G401.6 (cell line): Measurements from ENCODE around the gene GDPD3.
"Not testable (repeated sequence)": the region's sequence is repeated elsewhere in the genome, so short reads cannot be mapped to it uniquely, and the experiment has no call there.

Source experiments
- FAIRE-seq: peaks from 2 replicates; lab custom pipeline; 2012; peaks lifted over from hg19 to GRCh38; lab: Jason Lieb, UNC

The GDPD3 gene

GRCh38 chr16:30122604-30123160 lies 9.3 kb upstream of the GDPD3 start:
- FAIRE-seq = no peak

GRCh38 chr16:30121741-30122571 lies 8.6 kb upstream of the GDPD3 start:
- FAIRE-seq = no peak

- no peak for FAIRE-seq
Observed at GRCh38 chr16:30120340-30121105, 7.2 kb upstream of the GDPD3 start.

GRCh38 chr16:30119428-30119827 lies 6.1 kb upstream of the GDPD3 start:
- FAIRE-seq = no peak

GRCh38 chr16:30117768-30118167 lies 4.4 kb upstream of the GDPD3 start:
- no peak for FAIRE-seq

- FAIRE-seq = no peak
Observed at GRCh38 chr16:30116291-30117207, 3.2 kb upstream of the GDPD3 start.

GRCh38 chr16:30115238-30115637 lies 1.9 kb upstream of the GDPD3 start:
- FAIRE-seq = no peak

GRCh38 chr16:30114833-30115232 lies 1.5 kb upstream of the GDPD3 start:
- not testable (repeated sequence) for FAIRE-seq

GRCh38 chr16:30114411-30114810 lies 1.1 kb upstream of the GDPD3 start:
- FAIRE-seq = no peak

- FAIRE-seq = no peak
Observed at GRCh38 chr16:30113711-30114333, 485 bp upstream of the GDPD3 start.

- FAIRE-seq = no peak
Observed at GRCh38 chr16:30112197-30113030, 923 bp downstream of the GDPD3 start.

- no peak for FAIRE-seq
Observed at GRCh38 chr16:30110661-30111060, 2.7 kb downstream of the GDPD3 start.

- FAIRE-seq = no peak
Observed at GRCh38 chr16:30108059-30108850, 5.1 kb downstream of the GDPD3 start.

GRCh38 chr16:30104492-30104891 lies 8.8 kb downstream of the GDPD3 start:
- no peak for FAIRE-seq

- no peak for FAIRE-seq
Observed at GRCh38 chr16:30104090-30104489, 9.2 kb downstream of the GDPD3 start.

- no peak for FAIRE-seq
Observed at GRCh38 chr16:30096862-30097563, 16.3 kb downstream of the GDPD3 start.

GRCh38 chr16:30096105-30096861 lies 17.1 kb downstream of the GDPD3 start, which contains the start of gene YPEL3:
YPEL3 (minus strand) TSS chr16:30096213; CDS start chr16:30095482, 731 bp downstream.
- no peak for FAIRE-seq
